OCI-M2 (cell line): ENCODE data around the gene ABCC9.

ENCODE experiments used
- DNase-seq: peaks from one replicate; lab custom pipeline; 2025; ENCODE audit not compliant: unreplicated experiment; lab: John Stamatoyannopoulos, UW

The ABCC9 gene

GRCh38 chr12:21776175-21776574 lies 165.1 kb downstream of the ABCC9 start:
- DNase-seq = no peak

GRCh38 chr12:21775133-21775820 lies 165.9 kb downstream of the ABCC9 start:
- no peak for DNase-seq

DNA sequence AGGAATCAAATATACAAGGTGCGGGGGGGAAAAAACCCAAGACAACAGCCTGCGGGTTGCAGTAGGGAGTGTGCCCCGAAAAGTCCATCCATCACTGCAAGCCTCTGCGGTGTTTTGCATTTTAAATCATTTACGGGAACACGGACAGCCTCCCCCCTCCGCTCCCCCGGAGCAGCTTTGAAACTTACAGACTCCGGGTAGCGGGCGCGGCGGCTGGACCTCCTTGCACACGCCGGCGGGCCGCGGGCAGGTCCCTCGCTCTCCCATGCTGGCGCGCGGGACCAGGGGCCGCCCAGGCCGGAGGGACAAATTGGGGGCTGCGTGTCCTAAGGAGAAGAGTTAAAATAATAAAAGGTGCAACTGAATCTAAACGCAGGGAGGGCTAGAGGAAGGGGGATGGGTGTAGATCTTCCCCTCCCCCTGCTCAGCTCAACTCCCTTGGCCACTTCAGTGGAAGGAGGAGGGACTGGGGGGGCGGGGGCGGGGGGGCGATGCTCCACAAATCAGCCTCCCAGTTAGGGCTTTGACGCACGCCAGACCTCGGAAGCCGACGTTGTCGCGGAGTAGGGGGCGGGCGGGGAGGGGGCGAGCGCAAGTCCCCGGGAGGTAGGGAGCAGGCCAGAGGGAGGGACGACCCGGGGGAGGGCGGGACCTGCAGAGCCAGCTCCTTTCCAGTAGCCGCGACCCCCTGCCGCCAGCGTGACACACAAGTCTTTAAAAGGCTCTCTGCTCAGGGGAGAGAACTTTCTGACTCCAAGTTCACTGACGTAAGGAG lies 166.7 kb downstream of the ABCC9 start, which contains the start of gene KCNJ8:
Gene KCNJ8, minus strand, starts transcription at position 349 of the 775 bp plus-strand sequence. CDS start 1,090 bp downstream, outside the sequence.
- no peak for DNase-seq

- no peak for DNase-seq
Observed at GRCh38 chr12:21773806-21774205, 167.4 kb downstream of the ABCC9 start.

DNA sequence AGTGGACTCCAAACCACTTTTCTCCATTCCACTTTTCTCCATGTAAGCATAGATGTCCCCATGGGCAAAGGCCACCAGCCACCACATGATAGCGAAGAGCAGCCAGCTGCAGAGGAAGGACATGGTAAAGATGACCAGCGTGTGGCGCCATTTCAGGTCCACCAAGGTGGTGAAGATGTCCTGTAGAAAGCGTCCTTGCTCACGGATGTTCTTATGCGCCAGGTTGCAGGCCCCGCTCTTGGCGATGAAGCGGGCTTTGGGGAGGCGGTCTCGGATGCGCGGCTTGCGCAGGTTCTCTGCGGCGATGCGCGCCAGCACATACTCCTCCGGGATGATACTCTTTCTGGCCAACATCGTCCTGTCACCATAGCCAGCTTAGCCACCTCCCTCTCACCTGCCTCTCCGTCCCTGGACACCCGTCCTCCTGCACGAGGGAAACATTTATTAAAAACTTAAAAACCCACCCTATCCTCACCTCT lies 167.9 kb downstream of the ABCC9 start:
- no peak for DNase-seq

DNA sequence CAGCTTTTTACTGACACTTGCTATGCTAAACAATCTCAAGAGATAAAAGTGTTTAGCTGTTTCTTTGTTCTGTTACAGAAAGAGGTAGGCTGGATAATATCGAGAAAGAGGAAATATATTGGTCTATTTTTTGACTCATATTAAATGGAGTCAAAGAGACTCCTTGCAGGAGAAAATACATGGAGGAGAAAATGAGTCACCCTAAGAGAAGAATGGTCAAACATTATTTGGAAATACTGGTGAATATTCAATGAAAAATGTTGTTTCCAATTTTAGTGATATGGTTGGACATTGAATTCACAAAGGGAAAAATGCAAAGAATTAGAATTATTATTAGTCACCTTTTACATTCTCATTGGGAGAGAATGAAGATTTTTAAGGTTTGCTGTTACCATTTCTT lies 169.9 kb downstream of the ABCC9 start:
- DNase-seq = no peak

DNA sequence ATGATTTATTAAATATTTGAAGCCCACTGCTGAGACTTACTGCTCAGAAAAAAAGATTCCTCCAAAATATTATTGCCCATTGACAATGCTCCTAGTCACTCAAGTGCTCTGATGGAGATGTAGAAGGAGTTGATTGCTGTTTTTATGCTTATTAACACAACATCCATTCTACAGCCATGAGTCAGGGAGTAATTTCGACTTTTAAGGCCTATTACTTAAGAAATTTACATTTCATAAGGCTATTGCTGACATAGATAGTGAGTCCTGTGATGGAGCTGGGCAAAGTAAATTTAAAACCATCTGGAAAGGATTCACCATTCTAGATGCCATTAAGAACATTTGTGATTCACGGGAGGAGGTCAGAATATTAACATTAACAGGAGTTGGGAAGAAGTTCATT lies 171.9 kb downstream of the ABCC9 start:
- no peak for DNase-seq

GRCh38 chr12:21766403-21766802 lies 174.8 kb downstream of the ABCC9 start:
- DNase-seq = no peak

DNA sequence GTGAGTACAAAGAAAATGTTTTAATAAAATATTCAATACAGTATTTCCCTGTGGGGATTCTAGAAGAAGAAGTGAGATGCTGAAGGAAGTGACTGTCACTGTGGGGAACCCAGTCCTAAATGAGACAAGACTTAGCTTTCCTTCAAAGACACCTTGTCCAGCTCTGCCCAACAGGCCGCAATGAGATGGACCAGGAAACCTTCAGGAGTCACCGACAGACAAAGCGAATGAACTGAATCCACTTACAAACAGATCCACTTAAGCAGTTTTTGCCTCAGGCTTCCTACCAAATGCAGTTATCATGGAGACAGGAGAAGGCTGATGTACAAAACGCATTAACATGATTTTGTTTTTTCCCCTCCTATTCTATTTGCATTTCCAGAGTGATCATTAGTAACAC lies 176.3 kb downstream of the ABCC9 start:
- no peak for DNase-seq

DNA sequence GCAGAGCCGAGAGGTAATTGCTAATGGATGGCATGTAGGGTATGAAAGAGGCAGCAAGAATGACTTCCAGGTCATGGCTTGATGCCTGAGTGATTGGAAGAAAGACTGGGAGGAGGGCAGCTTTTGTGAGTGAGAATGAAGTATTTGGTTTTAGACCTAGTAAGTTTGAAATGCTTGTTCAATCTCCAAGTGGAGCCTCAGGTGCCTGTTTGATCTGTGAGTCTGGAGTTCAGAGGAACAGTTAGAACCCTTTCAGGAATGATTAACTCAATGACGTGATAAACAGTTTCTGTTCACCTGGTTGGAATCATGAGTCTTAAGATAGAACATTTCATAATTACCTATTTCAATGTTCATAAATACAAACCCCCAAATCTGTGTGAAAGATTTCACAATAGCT lies 177.2 kb downstream of the ABCC9 start:
- no peak for DNase-seq

- DNase-seq = no peak
Observed at GRCh38 chr12:21763531-21763930, 177.7 kb downstream of the ABCC9 start.

DNA sequence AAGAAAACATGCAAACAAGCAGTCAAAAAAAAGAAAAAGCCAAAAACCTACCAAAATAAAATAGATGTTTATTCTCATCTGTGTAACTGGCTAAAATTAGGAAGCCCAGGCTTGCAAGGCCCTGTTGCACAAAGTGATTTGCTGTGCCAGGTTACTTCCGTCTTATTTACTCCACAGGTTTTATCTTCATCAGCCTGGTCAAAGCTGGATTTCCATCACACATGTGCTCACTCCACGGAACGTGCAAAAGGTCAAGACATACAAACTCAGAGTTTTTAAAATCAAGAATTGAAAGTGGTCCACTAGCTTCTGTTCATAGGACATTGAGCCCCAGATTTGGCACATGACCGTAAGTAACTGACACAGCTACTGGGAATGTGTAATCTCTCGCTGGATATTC lies 181.5 kb downstream of the ABCC9 start:
- DNase-seq = no peak

- no peak for DNase-seq
Observed at GRCh38 chr12:21757735-21758134, 183.5 kb downstream of the ABCC9 start.

- DNase-seq = no peak
Observed at GRCh38 chr12:21756699-21757098, 184.5 kb downstream of the ABCC9 start.

DNA sequence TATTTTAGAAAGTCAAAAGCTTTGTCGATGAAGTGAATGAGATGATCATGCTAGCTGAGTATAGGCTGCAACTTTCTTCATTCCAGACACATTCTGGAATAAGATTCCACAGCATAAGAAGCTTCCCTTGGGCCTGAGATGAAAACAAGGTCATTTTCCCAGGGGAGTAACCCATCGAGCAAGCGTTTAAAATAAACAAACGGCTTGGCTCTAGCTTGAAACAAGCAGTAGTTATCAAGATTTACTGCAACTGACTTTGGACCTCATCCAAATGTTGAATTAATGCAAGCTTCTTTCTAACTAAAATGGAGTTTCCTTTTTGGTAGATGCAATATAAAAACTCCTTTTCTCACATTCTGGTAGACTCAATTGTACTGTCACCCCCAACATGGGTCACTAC lies 189.7 kb downstream of the ABCC9 start:
- no peak for DNase-seq
